K562 (cell line): ENCODE data around the gene MMP24OS. TPM values are rescaled to one million over a fixed set of nuclear protein-coding genes. Genes with fewer than 3 reads are reported as not detected.

Experiments used
- ATAC-seq: fragments of 200-7000 bp; cut with Tn5 transposase; 3 replicates; pipeline ENCODE4 v1.9.1; 2020; ENCODE audit warnings: moderate library complexity
- BruUV-seq: library from RNA; stranded (reverse); fragments of 400-500 nt; replicated peaks from 2 replicates; lab custom pipeline; 2021; lab: Mats Ljungman, UMichigan
- CTCF ChIA-PET: fragments of 300-600 bp; formaldehyde crosslinking; extraction: SDS; loops from one replicate; lab custom pipeline; 2021; ENCODE audit warnings: low intra/inter-chr PET ratio; lab: Yijun Ruan, JAX
- POLR2A ChIA-PET: fragments of 300-600, 350-650 bp; sonication (Branson Sonifier 250); formaldehyde crosslinking; extraction: SDS; loops from one replicate; lab custom pipeline; 2021; ENCODE audit warnings: antibody characterized with exemption, inconsistent platforms; lab: Yijun Ruan, JAX
- DNase-seq, 4 experiments: peaks; one replicate each; pipeline versions ENCODE4 v3.0.0 to v3.0.0-alpha.2; 2011 to 2018; ENCODE audit warnings: low spot score in 3 of 4, mixed read lengths in 3 of 4; ENCODE audit errors: extremely low read depth in 1 of 4
- FAIRE-seq: peaks from 2 replicates; lab custom pipeline; 2011; peaks lifted over from hg19 to GRCh38; lab: Jason Lieb, UNC
- H2AFZ ChIP-seq: 2 replicates; pipeline ENCODE4 v1.6.0; 2011; ENCODE audit warnings: low read depth, low read length, control low read depth, inconsistent platforms
- H3K27ac ChIP-seq: fragments of 200-600 bp; 3 replicates; pipeline ENCODE4 v1.8.0; 2011; ENCODE audit warnings: low read depth, mild to moderate bottlenecking, control low read depth, inconsistent platforms, low read length, moderate library complexity, mixed read lengths; ENCODE audit errors: extremely low read depth
- H3K27me3 ChIP-seq, 2 experiments: fragments of 300-600 bp in 1 of 2; 2 replicates in 1 of 2; 3 replicates in 1 of 2; pipeline versions ENCODE4 v1.6.0 to v1.8.0; 2011; ENCODE audit warnings: inconsistent platforms in 2 of 2, low read length in 2 of 2, mild to moderate bottlenecking in 1 of 2, mixed read lengths in 1 of 2, moderate library complexity in 1 of 2; ENCODE audit not compliant: control insufficient read depth in 2 of 2, insufficient read depth in 2 of 2
- H3K36me3 ChIP-seq: fragments of 300-600 bp; 3 replicates; pipeline ENCODE4 v1.8.0; 2011; ENCODE audit warnings: mild to moderate bottlenecking, low read length, inconsistent platforms; ENCODE audit not compliant: control insufficient read depth, insufficient read depth
- H3K4me1 ChIP-seq, 2 experiments: fragments of 200-600 bp in 1 of 2; replicated peaks in 1 of 2; 2 replicates in 1 of 2; 3 replicates in 1 of 2; pipeline versions ENCODE4 v1.5.1 to v1.8.0; 2011; ENCODE audit warnings: inconsistent platforms in 2 of 2, low read length in 2 of 2, mild to moderate bottlenecking in 1 of 2, mixed read lengths in 1 of 2, moderate library complexity in 1 of 2; ENCODE audit not compliant: control insufficient read depth in 2 of 2, insufficient read depth in 2 of 2
- H3K4me2 ChIP-seq: 2 replicates; pipeline ENCODE4 v1.6.1; 2011; ENCODE audit warnings: low read length, control low read depth, inconsistent platforms, mixed read lengths; ENCODE audit not compliant: insufficient read depth
- H3K4me3 ChIP-seq: fragments of 200-600 bp; sonication (generic), shearing (Covaris generic); 2 replicates; pipeline ENCODE4 v1.5.1; 2016; ENCODE audit warnings: control low read depth, inconsistent platforms
- H3K79me2 ChIP-seq: fragments of 200-600 bp; 3 replicates; pipeline ENCODE4 v1.8.0; 2011; ENCODE audit warnings: low read length, inconsistent platforms; ENCODE audit not compliant: control insufficient read depth, insufficient read depth
- H3K9ac ChIP-seq, 2 experiments: 2 replicates each; pipeline versions ENCODE4 v1.6.0 to v1.6.1; 2011; ENCODE audit warnings: low read depth in 2 of 2, low read length in 2 of 2, control low read depth in 1 of 2, inconsistent platforms in 1 of 2, mild to moderate bottlenecking in 1 of 2, mixed read lengths in 1 of 2; ENCODE audit not compliant: insufficient read depth in 1 of 2
- H3K9me1 ChIP-seq: one replicate; pipeline ENCODE4 v1.6.0; 2011; ENCODE audit warnings: inconsistent platforms, mild to moderate bottlenecking, low read length, moderate library complexity; ENCODE audit not compliant: control insufficient read depth, insufficient read depth
- H3K9me3 ChIP-seq: replicated peaks from 2 replicates; pipeline ENCODE4 v1.5.1; 2011; ENCODE audit warnings: low read depth, low read length, inconsistent platforms; ENCODE audit not compliant: control insufficient read depth, insufficient read depth
- H4K20me1 ChIP-seq: replicated peaks from 2 replicates; pipeline ENCODE4 v1.6.1; 2011; ENCODE audit warnings: low read length, inconsistent platforms, mixed read lengths; ENCODE audit not compliant: control insufficient read depth, insufficient read depth
- BRF1 ChIP-seq: IDR thresholded peaks from 3 replicates; pipeline ENCODE4 v1.6.1; 2011; ENCODE audit warnings: borderline replicate concordance, mild to moderate bottlenecking; ENCODE audit not compliant: insufficient read length; ENCODE audit errors: extremely low read depth
- HES1 ChIP-seq: fragments of 450-650 bp; IDR thresholded peaks from 2 replicates; pipeline ENCODE4 v1.6.1; 2016; ENCODE audit warnings: low read depth, mild to moderate bottlenecking, moderate library complexity
- PHF8 ChIP-seq: fragments of 200-600 bp; sonication (generic); IDR thresholded peaks from 2 replicates; pipeline ENCODE4 v1.6.1; 2012; ENCODE audit warnings: mixed run types, mild to moderate bottlenecking, inconsistent platforms, low read length, moderate library complexity, borderline replicate concordance
- RBFOX2 ChIP-seq: fragments of 200-400 bp; formaldehyde crosslinking; IDR thresholded peaks from 2 replicates; pipeline ENCODE4 v1.6.1; 2017; ENCODE audit warnings: low read depth, mild to moderate bottlenecking, low read length, moderate library complexity
- SMARCA5 ChIP-seq: fragments of 450-650 bp; IDR thresholded peaks from 2 replicates; pipeline ENCODE4 v1.6.1; 2016
- THRA ChIP-seq: fragments of 450-650 bp; IDR thresholded peaks from 2 replicates; pipeline ENCODE4 v1.6.1; 2017; ENCODE audit warnings: mild to moderate bottlenecking, moderate library complexity
- ZNF124 ChIP-seq: sonication (generic); formaldehyde crosslinking; IDR thresholded peaks from 2 replicates; pipeline ENCODE4 v1.8.1; 2022; ENCODE audit warnings: missing genetic modification reagents
- ZNF311 ChIP-seq: fragments of 250-450 bp; sonication (Bioruptor Pico); IDR thresholded peaks from 2 replicates; pipeline ENCODE4 v1.4.0; 2020; ENCODE audit warnings: mild to moderate bottlenecking, moderate library complexity
- ZNF449 ChIP-seq: fragments of 250-450 bp; sonication (Bioruptor Pico); IDR thresholded peaks from 2 replicates; pipeline ENCODE4 v1.8.0; 2022; ENCODE audit warnings: moderate library complexity, mild to moderate bottlenecking, inconsistent platforms
- whole genome bisulfite sequencing: fragments of 100-300 bp; shearing (Covaris generic); methylation state at CpG from one replicate; pipeline ENCODE4 v1.1.6; 2016; ENCODE audit warnings: low coverage, mixed read lengths; ENCODE audit not compliant: insufficient coverage; ENCODE audit errors: missing lambda C conversion rate; 5-methylcytosine and 5-hydroxymethylcytosine counted together
- in situ Hi-C: fragments of 300-500 bp; cut with MboI; formaldehyde crosslinking; loops from 4 replicates; pipeline ENCODE4 v1.15.0; 2018; ENCODE audit warnings: inconsistent platforms, mixed read lengths
- intact Hi-C: fragments of 100-400 bp; cut with micrococcal nuclease; formaldehyde crosslinking; loops from 2 replicates; pipeline ENCODE4 v1.14.2; 2022
- polyA plus RNA-seq, 8 experiments: library from polyadenylated mRNA; depleted of rRNA in 4 of 8; stranded (reverse) in 5 of 8; unstranded in 3 of 8; fragments of >200 nt; fragmentation: Nextera tagmentation in 2 of 8; fragmentation: Illumina TruSeq in 1 of 8; extraction: Ambion mirVana in 2 of 8; extraction: Trizol in 1 of 8; gene quantifications; 2 replicates each; pipeline versions ENCODE4 v1.2.1 to v1.2.3, GENCODE V29; 2011 to 2014; ENCODE audit warnings: inconsistent platforms in 1 of 8, missing spikeins in 1 of 8
- total RNA-seq, 7 experiments: library from RNA; depleted of rRNA in 6 of 7; stranded (reverse); fragments of >200 nt in 6 of 7; fragmentation: Illumina TruSeq in 2 of 7; extraction: Trizol in 2 of 7; gene quantifications; 2 replicates each; pipeline versions ENCODE4 v1.2.1 to v1.2.3, GENCODE V29; 2011 to 2021; ENCODE audit warnings: low replicate concordance in 1 of 7

The MMP24OS gene
- total and polyA plus RNA-seq, 9 of the 15 experiments (the other 6 are each of a cell fraction or from before 2014, with no cell fraction given), result 0.92 to 41.5 (median 11.4) TPM

GRCh38 chr20:35251613-35251940 lies 26.3 kb downstream of the MMP24OS start:
- ChIA-PET POLR2A (interaction anchor here (0.6 to 1.1 kb wide), 2 partner anchors 10 to 49 kb away, joined by 3 read pairs; no protein-coding TSS in a partner anchor), CTCF (no interaction called here)
- no peak for TF ChIP-seq ZNF311 (CRISPR knock-in tag)
- TF ChIP-seq BRF1, result no peak
- no peak for TF ChIP-seq ZNF449 (CRISPR knock-in tag)
- TF ChIP-seq ZNF124, result no peak
- no peak for TF ChIP-seq PHF8
- TF ChIP-seq HES1, result no peak
- TF ChIP-seq RBFOX2, result no peak
- TF ChIP-seq THRA, result no peak
- TF ChIP-seq SMARCA5, result no peak
- Histone ChIP-seq H3K4me2 (no peak overlapping the region), H3K9ac (no peak overlapping the region), H3K4me3 (no peak overlapping the region), H3K4me1 (peaks cover 0 to 2% of the 10 kb centered on the region in 2 experiments; a peak in 2 of 5 replicates), H3K9me3 (no peaks in the 10 kb centered on the region), H3K9me1 (no peaks in the 10 kb centered on the region), H4K20me1 (0 out of 2 replicates have a peak, but pooled peaks cover 3% of the 10 kb centered on the region), H3K27me3 (peaks cover 13 to 18% of the 10 kb centered on the region in 2 experiments; a peak in 4 of 5 replicates), H2AFZ (no peak overlapping the region), H3K27ac (no peak overlapping the region), H3K79me2 (no peaks in the 10 kb centered on the region), H3K36me3 (no peaks in the 10 kb centered on the region)
- intact Hi-C loops, result no loop called here
- no TSS peak for BruUV-seq
- ATAC-seq (no peak), DNase-seq (no peak), FAIRE-seq (no peak)
- WGBS, result 0% methylated on average over 2 of the region's 2 CpGs
- in situ Hi-C loops, result no loop called here
